Activated CD8-positive, alpha-beta memory T cell treated with anti-CD3 and anti-CD28 coated beads, Interleukin-2, amount 50 U/mL, for 1 hour (primary cell): ENCODE data around the gene PLCB1.
"Not testable (repeated sequence)": the region's sequence is repeated elsewhere in the genome, so short reads cannot be mapped to it uniquely, and the experiment has no call there.

Source experiments
- DNase-seq: peaks from one replicate; pipeline ENCODE4 v3.0.0-alpha.2; 2020; ENCODE audit errors: extremely low read depth

The PLCB1 gene

DNA sequence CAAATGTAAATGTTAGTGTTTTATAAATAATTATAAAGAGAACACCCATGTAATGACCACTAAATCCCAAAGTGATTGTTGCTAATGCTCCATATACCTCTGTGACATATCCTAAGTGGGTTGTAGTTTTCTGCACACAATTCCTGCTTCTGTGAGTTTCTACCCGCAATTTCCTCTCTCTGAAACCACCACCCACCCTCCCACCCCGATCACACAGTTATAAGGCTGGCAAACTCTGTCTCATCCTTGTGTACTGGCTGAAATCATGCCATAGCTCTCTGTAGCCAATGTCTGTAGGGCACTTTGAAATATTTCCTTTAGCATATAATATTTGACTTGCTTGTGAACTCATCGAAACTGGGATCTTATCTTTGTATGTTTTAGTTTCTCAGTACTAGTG, 236.6 kb downstream of the PLCB1 start:
- DNase-seq = no peak

- no peak for DNase-seq
These were observed 237.2 kb downstream of the PLCB1 start for GRCh38 chr20:8369311-8369710.

DNA sequence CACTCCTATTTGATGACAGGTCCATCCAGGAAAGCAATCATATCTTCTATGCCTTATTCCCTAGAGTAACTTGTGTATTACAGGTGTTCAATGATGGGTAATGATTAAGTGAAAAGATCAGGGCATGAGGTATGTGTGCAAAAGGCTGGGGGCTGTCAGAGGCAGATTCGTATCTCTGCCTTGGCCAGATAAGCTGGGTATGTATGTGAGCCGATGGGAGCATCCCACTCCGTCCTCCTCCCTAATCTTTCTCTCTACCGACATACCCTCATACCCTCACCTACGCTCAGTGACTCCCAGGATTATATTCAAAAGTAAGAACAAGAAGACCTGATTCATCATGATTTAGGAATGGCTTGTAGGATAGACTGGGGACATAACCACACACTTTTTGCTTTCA, 238.7 kb downstream of the PLCB1 start:
- no peak for DNase-seq

DNA sequence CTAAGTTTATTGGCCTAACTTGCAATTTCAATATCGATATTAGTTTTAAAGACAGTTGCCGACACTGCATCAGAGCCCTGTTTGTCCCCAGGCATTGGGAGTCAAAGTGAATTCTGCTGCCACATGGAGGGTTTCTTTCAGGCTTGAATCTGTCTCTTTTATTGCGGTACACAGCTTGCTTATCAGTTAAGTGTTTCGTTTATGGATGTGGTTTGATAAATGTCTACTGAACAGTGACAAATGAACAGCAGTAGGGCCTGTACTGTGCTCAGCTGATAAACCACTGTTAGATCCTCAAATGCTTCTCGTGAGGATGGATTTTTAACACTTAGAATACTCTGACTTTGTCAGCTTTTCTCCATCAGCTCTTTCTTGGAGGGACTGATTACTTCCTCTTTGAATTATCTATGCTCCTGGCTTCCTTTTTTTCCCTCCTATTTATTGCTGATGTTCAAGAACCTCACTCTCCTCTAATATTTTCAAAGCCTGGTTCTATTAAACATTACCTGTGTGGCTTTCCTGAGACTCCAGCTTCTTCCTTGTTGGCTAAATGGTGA, 240.8 kb downstream of the PLCB1 start:
- DNase-seq = no peak

GRCh38 chr20:8373579-8373978, 241.5 kb downstream of the PLCB1 start:
- no peak for DNase-seq

GRCh38 chr20:8375898-8376297, 243.8 kb downstream of the PLCB1 start:
- no peak for DNase-seq

DNA sequence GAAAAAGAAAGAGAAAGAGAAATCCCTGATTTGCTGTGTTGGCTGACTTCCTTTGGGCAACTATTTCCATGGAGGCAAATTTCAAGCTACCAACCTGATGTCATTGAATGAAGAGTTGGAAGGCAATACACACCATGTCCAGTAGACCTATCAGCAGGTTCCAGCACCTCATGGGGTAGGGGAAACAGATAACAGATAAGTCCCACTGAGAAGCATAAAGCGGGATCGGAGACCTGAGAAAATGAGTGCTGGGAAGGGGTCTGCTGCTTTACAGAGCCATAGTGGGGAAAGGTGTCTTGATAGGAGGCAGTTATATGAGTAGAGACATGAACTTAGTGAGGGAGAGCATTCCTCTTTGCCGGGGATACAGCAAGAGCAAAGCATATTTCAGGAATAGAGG, 244.9 kb downstream of the PLCB1 start:
- no peak for DNase-seq

DNA sequence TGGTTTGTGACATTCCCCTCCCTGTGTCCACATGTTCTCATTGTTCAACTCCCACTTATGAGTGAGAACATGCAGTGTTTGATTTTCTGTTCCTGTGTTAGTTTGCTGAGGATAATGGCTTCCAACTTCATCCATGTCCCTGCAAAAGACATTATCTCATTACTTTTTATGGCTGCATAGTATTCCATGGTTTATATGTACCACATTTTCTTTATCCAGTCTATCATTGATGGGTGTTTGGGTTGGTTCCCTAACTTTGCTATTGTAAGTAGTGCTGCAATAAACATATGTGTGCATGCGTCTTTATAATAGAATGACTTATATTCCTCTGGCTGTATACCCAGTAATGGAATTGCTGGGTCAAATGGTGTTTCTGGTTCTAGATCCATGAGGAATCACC, 247.1 kb downstream of the PLCB1 start:
- DNase-seq = not testable (repeated sequence)

DNA sequence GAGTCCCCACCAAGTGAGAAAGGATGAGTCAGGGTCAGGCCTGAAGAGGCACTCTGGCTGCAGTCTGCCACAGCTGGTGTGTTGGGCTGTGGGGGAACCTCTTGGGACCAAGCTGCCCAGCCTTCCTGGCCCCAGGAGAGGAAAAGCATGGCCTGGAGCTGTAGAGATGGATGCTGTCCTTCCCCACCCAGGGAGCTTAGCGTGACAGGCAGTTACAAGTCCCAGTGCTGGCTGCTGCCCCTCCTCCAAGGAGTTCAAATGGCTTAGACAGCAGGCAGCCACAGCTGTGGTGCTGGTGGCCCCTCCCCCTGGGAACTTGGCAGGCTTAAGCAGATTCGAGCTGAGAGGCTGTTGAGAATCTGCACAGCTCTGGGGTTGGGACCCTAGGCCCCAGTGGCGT, 253.2 kb downstream of the PLCB1 start:
- DNase-seq = no peak

DNA sequence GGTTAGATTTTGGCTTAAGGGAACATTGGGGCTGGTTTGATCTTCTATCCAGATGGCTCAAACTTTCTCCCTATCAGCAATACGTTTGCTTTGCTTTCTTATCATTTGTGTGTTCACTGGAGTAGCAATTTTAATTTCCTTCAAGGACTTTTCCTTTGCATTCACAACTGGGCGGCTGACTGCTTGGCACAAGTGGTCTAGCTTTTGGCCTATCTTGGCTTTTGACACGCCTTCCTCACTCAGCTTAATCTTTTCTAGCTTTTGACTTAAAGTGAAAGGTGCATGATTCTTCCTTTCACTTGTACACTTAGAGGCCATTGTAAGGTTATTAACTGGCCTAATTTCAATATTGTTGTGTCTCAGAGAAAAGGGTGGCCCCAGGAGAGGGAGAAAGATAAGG, 254.9 kb downstream of the PLCB1 start:
- no peak for DNase-seq

GRCh38 chr20:8388141-8388540, 256.1 kb downstream of the PLCB1 start:
- DNase-seq = no peak

DNA sequence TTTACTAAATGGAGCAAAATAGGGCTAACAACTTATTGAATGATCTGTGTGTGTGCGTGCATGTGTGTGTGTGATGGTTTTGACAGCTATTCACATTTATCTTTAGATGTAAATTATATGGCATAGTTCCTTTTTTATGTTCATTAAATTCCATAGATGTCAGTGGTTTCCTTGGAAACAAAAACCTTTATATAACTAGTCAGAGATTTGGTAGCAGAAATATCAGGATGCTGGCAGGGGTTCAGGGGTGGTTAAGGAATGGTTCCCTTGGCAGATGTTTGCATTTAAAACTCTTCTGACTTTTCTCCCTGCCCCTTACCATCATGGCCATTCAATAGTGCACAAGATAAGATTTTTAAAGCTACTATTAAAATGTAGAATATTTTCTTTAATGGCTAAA, 256.6 kb downstream of the PLCB1 start:
- no peak for DNase-seq

GRCh38 chr20:8389381-8390036, 257.4 kb downstream of the PLCB1 start:
- no peak for DNase-seq

DNA sequence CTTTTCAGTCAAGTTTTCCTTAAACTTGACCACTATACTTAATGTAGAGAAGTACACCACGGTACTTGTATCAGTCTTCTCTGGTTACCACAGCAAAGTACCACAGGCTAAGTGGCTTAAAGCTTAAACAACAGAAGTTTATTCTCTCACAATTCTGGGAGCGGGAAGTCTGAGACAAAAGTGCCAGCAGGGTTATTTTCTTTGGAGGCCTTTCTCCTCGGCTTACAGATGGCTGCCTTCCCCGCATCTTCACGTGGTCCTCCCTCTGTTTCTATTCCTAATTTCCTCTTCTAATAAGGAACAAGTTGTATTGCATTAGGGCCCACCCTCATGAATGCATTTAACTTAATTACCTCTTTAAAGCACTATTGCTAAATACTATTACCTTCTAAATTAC, 258.0 kb downstream of the PLCB1 start:
- DNase-seq = no peak

GRCh38 chr20:8390500-8390899, 258.4 kb downstream of the PLCB1 start:
- no peak for DNase-seq

DNA sequence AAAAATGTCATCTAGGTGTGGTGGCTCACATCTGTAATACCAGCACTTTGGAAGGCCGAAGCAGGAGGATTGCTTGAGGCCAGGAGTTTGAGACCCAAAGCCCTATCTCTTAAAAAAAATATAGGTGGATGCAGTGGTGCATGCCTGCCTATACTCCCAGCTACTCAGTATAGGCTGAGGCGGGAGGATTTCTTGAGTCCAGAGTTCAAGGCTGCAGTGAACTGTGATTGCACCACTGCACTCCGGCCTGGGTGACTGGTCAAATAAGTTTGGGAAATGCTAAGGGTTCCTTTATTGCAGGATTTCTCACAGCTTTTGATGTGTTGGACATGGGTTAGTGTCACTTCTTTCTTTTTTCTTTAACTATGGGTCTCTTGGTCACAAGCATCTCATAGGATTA, 261.3 kb downstream of the PLCB1 start:
- no peak for DNase-seq

DNA sequence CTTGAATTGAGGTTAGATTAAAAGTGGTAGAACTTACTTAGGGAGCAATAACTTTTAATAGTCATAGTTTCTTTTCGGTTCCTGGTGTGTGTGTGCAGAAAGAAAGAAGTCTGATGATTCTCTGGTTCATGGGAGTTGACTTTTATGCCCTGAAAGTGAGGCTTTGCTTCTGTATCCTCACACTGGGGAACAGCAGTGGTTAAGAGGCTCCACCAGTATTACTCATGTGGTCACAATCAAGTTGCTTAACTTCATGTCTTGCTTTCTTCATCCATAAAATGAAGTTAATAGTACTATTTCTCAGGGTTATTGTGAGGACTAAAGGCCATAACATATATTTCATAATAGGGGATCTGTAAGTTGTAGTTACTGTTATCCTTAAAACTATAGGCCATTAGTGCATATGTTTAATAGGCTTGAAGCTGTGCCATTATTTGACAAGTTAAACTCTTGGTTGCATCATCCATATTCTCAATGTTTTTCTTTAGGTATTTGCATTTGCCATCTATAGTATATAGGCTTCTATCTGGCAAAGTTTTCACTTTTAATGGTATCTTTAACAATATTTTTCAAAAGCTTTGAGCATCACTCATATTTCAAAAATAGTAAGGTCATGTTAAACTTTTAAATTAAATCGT, 262.4 kb downstream of the PLCB1 start:
- no peak for DNase-seq

DNA sequence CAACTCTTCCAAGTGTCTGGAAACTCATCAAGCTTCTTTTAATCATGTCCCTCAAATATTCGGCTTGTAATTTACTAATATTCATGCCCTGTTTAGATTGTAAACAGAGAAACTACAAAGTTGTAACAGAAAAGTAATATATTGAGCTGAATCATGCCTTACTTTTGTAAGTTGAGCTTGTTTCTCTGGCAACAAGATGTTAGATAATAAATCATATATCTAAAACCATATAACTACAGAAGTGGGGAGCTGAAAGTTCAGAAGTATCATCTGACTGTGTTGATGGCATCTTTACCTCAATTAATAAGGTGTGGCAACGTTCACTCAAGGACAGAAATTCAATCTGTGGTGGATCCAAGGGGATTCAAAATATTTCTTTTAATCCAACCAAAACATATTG, 263.9 kb downstream of the PLCB1 start:
- DNase-seq = no peak

DNA sequence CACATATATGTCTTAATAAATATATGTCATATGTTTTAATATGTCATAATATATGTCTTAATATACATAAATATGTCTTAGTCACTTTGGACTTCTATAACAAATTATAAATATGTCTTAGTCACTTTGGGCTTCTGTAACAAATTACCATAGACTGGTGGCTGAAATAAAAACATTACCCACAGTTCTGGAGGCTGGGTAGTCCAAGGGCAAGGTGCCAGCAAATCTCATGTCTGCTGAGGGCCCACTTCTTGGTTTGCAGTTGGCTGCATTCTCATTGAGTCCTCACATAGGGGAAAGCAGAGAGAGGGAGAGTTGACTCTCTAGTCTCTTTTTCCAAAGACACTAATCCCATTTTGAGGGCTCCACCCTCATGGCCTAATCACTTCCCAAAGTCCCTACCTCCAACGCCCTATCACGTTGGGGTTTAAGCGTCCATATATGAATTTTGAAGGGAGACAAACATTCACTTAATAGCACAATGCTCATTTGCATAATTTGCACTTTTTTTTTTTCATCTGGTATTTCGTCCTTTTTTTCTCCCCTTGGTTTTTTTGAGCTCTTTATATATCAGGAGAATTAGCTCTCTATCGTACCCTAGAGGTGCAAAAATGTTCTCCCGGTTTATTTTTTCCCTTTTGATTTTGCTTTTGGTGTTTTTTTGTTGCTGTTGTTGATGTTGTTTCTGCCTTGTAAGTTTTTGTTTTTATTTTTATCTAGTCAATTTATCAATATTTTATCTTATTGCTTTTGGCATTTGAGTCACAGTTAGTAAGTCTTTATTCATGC, 266.4 kb downstream of the PLCB1 start:
- no peak for DNase-seq

DNA sequence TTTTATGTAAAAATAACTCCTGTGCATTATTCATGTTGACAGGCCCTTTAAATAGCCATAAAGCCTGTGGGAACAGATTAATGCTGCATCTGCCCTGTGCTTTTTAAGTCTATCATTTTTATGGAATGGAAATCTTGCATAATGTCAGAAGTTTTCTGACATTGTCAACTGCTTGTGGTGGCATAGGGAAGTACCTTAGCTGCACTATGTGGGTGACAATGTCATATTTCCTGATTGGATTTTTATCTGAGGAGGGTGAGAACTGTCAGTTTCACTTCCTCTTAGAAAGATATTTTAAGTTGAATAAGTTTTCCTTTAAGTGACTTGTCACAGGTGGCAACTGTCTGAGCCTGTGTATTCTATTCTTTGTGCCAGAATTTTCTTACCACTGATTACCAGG, 267.9 kb downstream of the PLCB1 start:
- no peak for DNase-seq

- no peak for DNase-seq
These were observed 268.4 kb downstream of the PLCB1 start for GRCh38 chr20:8400486-8400885.

DNA sequence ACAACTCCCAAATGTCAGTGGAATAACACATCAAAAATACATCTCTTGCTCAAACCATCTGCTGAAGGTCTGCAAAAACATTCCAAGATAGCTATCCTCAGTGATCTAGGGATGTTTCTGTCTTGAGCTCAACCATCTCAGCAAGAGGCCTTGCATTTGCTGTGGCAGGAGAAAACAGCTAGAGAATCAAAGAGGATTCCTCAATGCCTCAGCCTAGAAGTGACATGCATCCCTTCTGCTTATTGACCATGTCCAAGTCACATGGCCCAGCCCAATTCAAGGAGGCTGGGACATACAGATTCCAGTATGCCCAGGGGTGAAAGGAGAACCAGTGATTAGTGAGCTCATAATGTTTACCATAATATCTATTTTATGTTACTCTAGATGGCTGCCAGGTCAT, 269.5 kb downstream of the PLCB1 start:
- no peak for DNase-seq

GRCh38 chr20:8402798-8403197, 270.7 kb downstream of the PLCB1 start:
- DNase-seq = no peak
